ENCODE results near the gene CCDC183. TPM values are rescaled to one million over a fixed set of nuclear protein-coding genes. Genes with fewer than 3 reads are reported as not detected.

The CCDC183 gene
- total RNA-seq, 1 experiment from 2014 or later: 4.2 TPM

DNA sequence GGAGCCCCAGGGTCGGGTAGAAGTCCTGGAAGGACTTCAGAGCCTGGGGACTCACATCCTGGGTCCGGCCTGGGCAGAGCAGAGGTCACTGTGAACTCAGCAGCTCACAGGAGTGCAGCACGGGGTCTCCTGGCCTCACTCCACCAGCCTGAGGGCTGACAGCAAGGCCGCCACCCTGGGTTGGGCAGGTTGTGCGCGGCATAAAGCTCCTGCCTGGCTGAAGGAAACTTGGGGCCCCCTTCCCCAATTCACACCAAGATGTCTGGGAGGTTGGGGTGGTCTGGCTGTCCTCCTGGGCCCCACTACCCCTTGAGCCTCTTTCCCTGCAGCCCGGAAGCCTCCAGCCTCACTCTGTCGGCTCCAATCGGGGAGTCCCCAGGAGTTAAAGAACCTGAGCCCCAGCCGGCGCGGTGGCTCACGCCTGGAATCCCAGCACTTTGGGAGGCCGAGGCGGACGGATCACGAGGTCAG, 33.9 kb upstream of the CCDC183 start:
- Histone ChIP-seq H3K4me1 (peaks cover 7% of the 10 kb centered on the region), H3K36me3 (ENCODE audit: control insufficient read depth, insufficient read depth, low read length) (no peaks in the 10 kb centered on the region), H3K9me3 (no peaks in the 10 kb centered on the region), H3K27me3 (replicated peaks; ENCODE audit: control insufficient read depth, insufficient read depth, low read length) (no peaks in the 10 kb centered on the region), H3K4me3 (ENCODE audit: low read depth, low read length) (no peak overlapping the region)
- POLR2A ChIA-PET: interaction anchor here (0.5 kb wide), 1 partner anchor 53 kb away, joined by 3 read pairs; no protein-coding TSS in a partner anchor
- Mint-ChIP-seq H3K27me3 (ENCODE audit: insufficient read depth, unreplicated experiment) (no peaks in the 10 kb centered on the region), H3K4me1 (ENCODE audit: low read depth, unreplicated experiment) (peaks cover 14% of the 10 kb centered on the region), H3K4me3 (ENCODE audit: unreplicated experiment) (no peak overlapping the region), H3K9me3 (ENCODE audit: unreplicated experiment) (no peaks in the 10 kb centered on the region), H3K27ac (ENCODE audit: unreplicated experiment) (no peak overlapping the region), H3K36me3 (ENCODE audit: insufficient read depth, unreplicated experiment) (no peaks in the 10 kb centered on the region)
- no TSS peak for BruUV-seq (replicated peaks)
- TF ChIP-seq, protein P1, sequence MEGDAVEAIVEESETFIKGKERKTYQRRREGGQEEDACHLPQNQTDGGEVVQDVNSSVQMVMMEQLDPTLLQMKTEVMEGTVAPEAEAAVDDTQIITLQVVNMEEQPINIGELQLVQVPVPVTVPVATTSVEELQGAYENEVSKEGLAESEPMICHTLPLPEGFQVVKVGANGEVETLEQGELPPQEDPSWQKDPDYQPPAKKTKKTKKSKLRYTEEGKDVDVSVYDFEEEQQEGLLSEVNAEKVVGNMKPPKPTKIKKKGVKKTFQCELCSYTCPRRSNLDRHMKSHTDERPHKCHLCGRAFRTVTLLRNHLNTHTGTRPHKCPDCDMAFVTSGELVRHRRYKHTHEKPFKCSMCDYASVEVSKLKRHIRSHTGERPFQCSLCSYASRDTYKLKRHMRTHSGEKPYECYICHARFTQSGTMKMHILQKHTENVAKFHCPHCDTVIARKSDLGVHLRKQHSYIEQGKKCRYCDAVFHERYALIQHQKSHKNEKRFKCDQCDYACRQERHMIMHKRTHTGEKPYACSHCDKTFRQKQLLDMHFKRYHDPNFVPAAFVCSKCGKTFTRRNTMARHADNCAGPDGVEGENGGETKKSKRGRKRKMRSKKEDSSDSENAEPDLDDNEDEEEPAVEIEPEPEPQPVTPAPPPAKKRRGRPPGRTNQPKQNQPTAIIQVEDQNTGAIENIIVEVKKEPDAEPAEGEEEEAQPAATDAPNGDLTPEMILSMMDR (IDR thresholded peaks at IDR 0.05; ENCODE audit: insufficient read depth in 1 of 2, low read depth in 1 of 2, low read length in 1 of 2, severe bottlenecking in 1 of 2, unreplicated experiment in 1 of 2): no peak
- CTCF ChIA-PET: no interaction called here
- no peak for DNase-seq
- intact Hi-C loops (cut with micrococcal nuclease; ENCODE audit: unreplicated experiment): no loop called here

DNA sequence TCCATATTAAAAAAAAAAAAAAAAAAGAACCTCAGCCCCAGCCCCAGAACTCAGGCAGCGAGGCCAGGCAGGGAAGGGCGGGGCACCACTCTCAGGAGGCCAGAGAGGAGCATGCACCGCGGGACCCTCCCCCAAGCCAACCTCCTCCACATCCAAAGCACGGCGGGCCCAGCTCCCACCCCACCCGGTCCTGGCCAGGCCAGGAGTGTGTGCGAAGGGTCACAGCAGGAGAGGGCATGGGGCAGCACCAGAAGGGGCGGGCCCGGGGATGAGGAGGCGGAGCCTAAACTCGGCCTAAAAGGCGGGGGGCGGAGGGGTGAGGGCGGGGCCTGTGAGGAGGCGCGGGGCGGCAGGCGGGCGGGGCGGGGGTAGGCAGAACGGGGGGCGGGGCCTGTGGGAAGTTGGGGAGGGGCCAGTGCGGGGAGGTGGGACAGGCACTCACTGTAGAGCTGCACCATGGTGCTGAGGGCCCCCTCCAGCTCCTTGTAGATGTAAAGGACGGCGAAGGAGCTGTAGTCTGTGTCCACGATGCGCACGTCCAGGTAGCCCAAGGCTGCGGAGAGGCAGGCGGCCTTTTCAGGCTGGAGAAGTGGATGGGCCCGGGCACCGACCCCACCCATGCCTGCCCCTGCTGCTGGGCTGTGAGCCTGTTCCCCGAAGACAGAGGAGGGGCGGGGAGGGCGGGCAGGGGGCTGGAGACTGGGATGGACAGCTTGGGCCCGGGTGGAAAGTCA, 33.1 kb upstream of the CCDC183 start:
- H3K27me3 Mint-ChIP-seq (ENCODE audit: insufficient read depth, unreplicated experiment): no peaks in the 10 kb centered on the region
- no peak overlapping the region for H3K4me3 Mint-ChIP-seq (ENCODE audit: unreplicated experiment)
- no TSS peak for BruUV-seq (replicated peaks)
- H3K27ac Mint-ChIP-seq (ENCODE audit: unreplicated experiment): no peak overlapping the region
- Histone ChIP-seq H3K27me3 (replicated peaks; ENCODE audit: control insufficient read depth, insufficient read depth, low read length) (no peaks in the 10 kb centered on the region), H3K36me3 (ENCODE audit: control insufficient read depth, insufficient read depth, low read length) (no peaks in the 10 kb centered on the region), H3K4me1 (peaks cover 7% of the 10 kb centered on the region), H3K9me3 (no peaks in the 10 kb centered on the region), H3K4me3 (ENCODE audit: low read depth, low read length) (no peak overlapping the region)
- peaks cover 14% of the 10 kb centered on the region for H3K4me1 Mint-ChIP-seq (ENCODE audit: low read depth, unreplicated experiment)
- peak in 1 of 2 experiments; percentile 68 for DNase-seq
- TF ChIP-seq, protein P1 (IDR thresholded peaks at IDR 0.05; ENCODE audit: insufficient read depth in 1 of 2, low read depth in 1 of 2, low read length in 1 of 2, severe bottlenecking in 1 of 2, unreplicated experiment in 1 of 2): no peak
- CTCF ChIA-PET: no interaction called here
- H3K36me3 Mint-ChIP-seq (ENCODE audit: insufficient read depth, unreplicated experiment): no peaks in the 10 kb centered on the region
- intact Hi-C loops (cut with micrococcal nuclease; ENCODE audit: unreplicated experiment): no loop called here
- POLR2A ChIA-PET: no interaction called here
- H3K9me3 Mint-ChIP-seq (ENCODE audit: unreplicated experiment): no peaks in the 10 kb centered on the region

DNA sequence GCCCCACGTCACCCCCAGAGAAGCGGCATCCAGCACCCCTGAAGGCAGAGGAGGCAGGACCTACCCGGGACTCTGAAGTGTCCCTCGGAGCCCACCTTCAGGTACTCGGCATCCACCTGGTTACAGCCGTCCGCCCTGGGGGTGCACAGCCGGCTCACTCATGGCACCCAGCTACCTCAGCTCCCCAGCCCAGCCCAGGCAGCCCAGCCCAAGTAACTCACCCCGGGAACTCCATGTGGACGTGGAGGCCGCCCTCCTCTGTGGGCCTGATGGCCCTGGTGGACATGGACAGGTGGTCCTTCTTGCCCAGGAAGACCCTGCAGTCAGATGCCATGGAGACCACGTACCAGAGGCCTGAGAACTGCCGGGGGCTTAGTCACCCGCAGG, 32.5 kb upstream of the CCDC183 start:
- no peaks in the 10 kb centered on the region for H3K36me3 Mint-ChIP-seq (ENCODE audit: insufficient read depth, unreplicated experiment)
- no peak for DNase-seq
- no peaks in the 10 kb centered on the region for H3K36me3 ChIP-seq (ENCODE audit: control insufficient read depth, insufficient read depth, low read length)
- no peaks in the 10 kb centered on the region for H3K27me3 ChIP-seq (replicated peaks; ENCODE audit: control insufficient read depth, insufficient read depth, low read length)
- H3K4me1 ChIP-seq: peaks cover 7% of the 10 kb centered on the region
- intact Hi-C loops (cut with micrococcal nuclease; ENCODE audit: unreplicated experiment): no loop called here
- no peak overlapping the region for H3K27ac Mint-ChIP-seq (ENCODE audit: unreplicated experiment)
- no TSS peak for BruUV-seq (replicated peaks)
- POLR2A ChIA-PET: no interaction called here
- H3K9me3 ChIP-seq: no peaks in the 10 kb centered on the region
- CTCF ChIA-PET: no interaction called here
- H3K27me3 Mint-ChIP-seq (ENCODE audit: insufficient read depth, unreplicated experiment): no peaks in the 10 kb centered on the region
- TF ChIP-seq, protein P1 (IDR thresholded peaks at IDR 0.05; ENCODE audit: insufficient read depth in 1 of 2, low read depth in 1 of 2, low read length in 1 of 2, severe bottlenecking in 1 of 2, unreplicated experiment in 1 of 2): no peak
- H3K4me3 ChIP-seq (ENCODE audit: low read depth, low read length): no peak overlapping the region
- no peaks in the 10 kb centered on the region for H3K9me3 Mint-ChIP-seq (ENCODE audit: unreplicated experiment)
- peaks cover 14% of the 10 kb centered on the region for H3K4me1 Mint-ChIP-seq (ENCODE audit: low read depth, unreplicated experiment)
- no peak overlapping the region for H3K4me3 Mint-ChIP-seq (ENCODE audit: unreplicated experiment)

Measured in Caco-2 (cell line).